Testis (tissue), 2 donors: ENCODE results near the gene BTRC.

ENCODE experiments used
- POLR2A ChIP-seq: fragments of 450-650 bp; IDR thresholded peaks from one replicate; pipeline ENCODE4 v1.6.1; 2017; ENCODE audit warnings: antibody characterized with exemption, mild to moderate bottlenecking, moderate library complexity
- TF ChIP-seq, protein P1 (sequence below), 3 experiments: fragments of 450-650 bp in 2 of 3; fragments of 200-600 bp in 1 of 3; sonication (generic) in 1 of 3; IDR thresholded peaks; one replicate each; pipeline ENCODE4 v1.5.1; 2016 to 2019; ENCODE audit warnings: antibody characterized with exemption in 3 of 3, mild to moderate bottlenecking in 2 of 3, moderate library complexity in 1 of 3

DNA sequence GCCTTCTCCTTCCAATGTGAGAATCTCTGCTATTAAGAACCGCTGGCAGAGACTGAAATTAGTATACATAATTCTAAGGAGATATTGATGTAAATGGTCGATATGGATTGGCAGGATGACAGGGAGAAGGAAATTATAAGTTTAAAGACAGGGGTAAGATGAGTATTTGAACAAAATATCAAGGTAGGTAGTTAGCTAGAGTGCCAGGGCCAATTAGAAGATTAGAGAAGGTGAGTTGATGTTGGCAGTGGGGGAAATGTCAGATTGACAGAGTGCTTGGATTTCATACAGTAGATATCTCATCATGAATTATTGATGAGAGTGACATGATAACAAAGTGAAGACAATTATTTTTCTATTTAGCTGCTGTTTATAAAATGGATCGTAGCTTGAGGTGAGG, 74.1 kb downstream of the BTRC start:
- TF ChIP-seq, protein P1, sequence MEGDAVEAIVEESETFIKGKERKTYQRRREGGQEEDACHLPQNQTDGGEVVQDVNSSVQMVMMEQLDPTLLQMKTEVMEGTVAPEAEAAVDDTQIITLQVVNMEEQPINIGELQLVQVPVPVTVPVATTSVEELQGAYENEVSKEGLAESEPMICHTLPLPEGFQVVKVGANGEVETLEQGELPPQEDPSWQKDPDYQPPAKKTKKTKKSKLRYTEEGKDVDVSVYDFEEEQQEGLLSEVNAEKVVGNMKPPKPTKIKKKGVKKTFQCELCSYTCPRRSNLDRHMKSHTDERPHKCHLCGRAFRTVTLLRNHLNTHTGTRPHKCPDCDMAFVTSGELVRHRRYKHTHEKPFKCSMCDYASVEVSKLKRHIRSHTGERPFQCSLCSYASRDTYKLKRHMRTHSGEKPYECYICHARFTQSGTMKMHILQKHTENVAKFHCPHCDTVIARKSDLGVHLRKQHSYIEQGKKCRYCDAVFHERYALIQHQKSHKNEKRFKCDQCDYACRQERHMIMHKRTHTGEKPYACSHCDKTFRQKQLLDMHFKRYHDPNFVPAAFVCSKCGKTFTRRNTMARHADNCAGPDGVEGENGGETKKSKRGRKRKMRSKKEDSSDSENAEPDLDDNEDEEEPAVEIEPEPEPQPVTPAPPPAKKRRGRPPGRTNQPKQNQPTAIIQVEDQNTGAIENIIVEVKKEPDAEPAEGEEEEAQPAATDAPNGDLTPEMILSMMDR (IDR thresholded peaks at IDR 0.05), result no peak
- no peak for TF ChIP-seq POLR2A
